RCC 7860 (cell line): ENCODE results near the gene OSGIN1.

Source experiments
- DNase-seq: peaks from one replicate; pipeline ENCODE4 v3.0.0-alpha.2; 2015; ENCODE audit warnings: low spot score
- FAIRE-seq: peaks from 2 replicates; lab custom pipeline; 2012; peaks lifted over from hg19 to GRCh38; lab: Jason Lieb, UNC

Gene OSGIN1

DNA sequence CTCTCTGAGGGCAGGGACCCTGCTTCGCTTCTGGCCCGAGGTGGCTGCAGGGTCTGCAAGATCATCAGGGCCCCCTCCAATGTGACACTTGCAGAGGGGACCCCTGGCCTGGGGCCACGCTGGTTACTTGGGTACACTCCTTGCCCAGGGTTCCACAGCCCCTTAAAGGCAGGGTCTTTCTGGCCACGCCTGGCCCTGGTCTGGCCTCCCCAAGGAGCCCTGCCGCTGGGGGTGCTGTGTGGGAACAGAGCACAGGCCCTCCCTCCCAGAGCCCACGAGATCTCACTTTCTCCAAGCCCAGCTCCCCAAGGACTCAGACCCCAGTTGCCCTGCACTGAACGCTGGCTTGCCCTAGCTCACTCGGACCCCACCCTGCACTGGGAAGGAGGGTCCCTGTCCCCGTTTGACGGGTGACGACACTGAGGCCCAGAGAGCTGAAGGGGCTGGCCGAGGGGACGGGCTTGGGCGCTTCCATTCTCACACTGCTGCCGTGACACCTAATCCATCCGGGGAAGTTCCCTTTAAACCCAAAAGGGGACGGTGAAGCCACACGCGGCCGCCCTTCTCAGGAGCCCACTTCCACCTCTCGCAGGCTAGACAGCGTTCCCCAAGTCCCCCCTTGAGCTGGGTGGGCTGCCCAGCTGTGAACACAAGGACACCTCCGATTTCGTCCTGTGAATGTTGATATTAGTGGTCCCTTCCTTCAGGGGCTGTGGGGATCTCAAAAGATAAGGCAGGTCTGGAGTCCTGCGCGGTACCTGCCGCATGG, 26.9 kb upstream of the OSGIN1 start:
- no peak for DNase-seq
- FAIRE-seq, result no peak

DNA sequence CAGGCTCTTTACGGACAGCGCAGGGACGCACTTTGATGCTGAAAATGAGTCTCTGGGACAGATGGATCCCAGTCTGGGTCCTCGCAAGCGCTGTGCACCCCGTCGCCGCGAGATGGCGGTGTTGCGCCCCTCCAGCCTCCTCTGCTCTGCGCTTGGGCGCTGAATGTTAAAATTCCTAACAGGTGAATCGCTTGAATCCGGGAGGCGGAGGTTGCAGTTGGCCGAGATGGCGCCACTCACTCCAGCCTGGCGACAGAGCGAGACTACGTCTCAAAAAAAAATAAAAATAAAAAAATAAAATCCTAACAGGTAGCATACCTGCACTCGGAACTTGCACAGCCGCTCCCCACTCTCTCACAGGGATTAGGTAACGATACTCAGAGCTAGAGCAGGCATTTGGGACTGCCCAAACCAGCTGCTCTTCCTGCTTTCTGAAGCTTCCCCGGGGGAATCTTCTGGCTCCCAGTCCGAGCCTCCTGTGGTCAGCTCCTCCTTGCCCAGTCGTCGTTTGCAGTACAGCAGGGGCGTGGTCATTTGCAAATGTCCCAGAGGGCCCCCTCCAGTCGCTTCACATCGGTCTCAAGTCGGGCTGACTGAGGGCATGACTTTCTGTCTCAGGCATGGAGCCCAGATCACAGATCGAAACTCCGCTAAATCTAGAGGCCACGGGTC, 26.2 kb upstream of the OSGIN1 start:
- DNase-seq, result peak; percentile 73
- peak; percentile 84 for FAIRE-seq

DNA sequence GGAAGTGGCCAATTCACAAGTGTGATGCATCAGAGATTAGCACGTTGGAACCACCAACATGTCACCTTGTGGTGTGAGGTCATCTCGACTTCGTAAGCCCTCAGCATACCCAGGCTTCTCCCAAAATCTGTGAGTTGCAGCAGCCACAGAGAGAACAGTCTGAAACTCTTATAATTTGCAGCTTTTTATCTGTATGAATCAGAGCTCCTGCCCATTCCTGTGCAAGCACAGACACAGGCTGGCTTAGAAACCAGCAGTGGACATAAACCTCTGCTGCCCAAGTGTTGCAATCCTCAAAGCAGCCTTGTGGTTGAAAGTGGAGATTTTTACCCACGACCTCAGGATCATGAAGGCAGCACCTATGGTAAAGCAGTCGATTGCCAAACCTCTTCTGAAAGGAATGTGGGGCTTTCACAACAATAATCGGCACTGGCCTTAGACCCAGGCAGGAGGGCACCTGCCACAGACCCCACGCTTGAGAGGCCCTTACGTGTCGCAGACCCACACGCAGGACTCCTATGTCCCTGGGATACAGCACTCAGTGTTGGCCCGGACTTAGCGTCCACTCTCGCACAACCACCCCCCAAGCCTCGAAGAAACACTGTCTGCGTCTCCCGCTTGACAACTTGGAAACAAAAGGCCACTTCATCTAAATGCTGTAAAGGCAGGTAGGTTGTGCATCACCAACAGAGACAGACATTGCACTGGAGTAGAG, 24.5 kb upstream of the OSGIN1 start:
- no peak for FAIRE-seq

DNA sequence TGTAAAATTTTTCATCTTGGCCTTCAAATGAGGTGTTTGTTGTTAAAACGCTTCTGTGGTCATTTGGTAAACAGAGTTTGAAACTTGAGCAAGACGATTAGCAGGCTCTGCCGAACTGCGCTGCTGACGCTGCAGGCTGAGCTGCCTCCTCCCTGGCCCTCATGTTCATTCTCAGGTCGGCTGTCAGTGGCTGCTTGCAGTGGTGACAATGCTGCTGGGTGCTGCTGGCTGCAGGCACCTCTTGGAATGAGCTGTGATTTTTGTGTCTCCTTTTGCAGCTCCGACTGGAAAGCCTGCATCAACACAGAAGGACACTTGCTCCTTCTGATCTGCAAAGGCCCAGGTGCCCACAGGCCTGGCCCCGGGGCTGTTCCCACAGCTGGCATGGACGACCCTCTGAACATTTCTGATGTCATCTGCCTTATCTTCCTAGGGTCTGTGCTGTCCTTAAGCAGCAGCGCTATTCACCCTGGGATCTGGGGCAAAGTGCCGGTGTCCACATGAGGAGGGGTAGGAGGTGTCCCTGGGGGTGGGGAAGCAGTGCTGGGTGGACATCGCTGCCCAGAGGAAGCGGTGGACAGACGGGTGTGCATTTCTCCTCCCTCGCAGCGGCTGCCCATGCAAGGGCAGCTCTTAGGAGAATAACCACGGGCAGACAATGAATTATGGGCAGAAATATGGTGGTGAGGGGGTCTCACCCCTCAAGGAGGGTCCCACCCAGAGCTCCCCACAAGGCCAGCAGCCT, 23.1 kb upstream of the OSGIN1 start:
- no peak for DNase-seq
- no peak for FAIRE-seq

More for the DNA sequence above, 24.5 kb upstream of the OSGIN1 start:
- peak; percentile 22 for DNase-seq

DNA sequence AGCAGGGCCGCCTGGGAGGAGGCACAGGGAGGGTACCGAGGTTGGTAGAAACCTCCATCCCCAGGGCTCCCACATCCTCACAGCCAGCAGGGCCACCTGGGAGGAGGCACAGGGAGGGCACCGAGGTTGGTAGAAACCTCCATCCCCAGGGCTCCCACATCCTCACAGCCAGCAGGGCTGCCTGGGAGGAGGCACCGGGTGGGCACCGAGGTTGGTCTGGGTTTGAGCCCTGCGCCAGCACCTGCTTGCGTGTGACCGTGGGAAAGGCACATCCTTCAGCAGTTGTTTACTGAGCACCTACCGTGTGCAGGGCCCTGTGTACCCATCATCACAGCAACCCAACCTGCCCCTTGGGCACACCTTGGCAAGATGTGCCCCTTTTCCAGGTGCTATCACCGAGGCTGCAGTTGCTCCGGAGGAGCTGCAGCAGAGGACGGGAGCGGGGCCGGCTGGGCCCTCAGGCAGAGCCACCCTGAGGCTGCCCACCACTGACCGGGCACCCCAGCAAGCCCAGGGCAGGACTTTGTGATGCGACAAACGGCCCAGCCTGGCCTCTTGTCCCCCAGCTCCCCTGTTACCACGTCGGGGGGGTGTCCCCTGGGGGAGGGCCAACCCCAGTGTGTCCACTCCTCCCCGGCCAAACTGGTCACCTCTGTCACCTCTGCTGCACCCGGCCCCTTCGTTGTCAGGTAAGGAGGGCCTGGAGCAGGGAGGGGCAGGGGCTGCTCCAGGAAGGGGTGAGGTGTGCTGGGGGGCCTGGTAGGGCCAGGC, 22.1 kb upstream of the OSGIN1 start:
- DNase-seq (no peak), FAIRE-seq (no peak)

DNA sequence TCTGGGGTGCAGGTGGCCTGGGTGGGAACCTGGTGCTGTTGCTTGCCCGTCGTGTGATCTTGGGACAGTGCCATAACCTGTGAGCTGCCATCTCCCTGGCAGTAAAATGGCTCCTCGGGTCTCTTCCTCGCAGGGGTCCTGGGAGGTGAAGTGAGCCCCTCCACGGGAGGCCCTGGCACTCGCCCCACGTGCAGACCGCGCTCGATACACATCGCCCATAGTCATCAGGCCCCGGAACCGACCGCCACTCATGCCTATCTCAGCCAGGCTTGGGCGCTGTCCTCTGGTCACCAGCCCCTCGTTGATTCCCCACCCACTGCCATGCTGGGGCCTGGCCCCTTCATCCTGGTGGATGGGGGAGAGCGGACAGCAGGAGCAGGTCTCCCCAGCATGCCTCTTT, 21.5 kb upstream of the OSGIN1 start:
- DNase-seq, result no peak
- no peak for FAIRE-seq

DNA sequence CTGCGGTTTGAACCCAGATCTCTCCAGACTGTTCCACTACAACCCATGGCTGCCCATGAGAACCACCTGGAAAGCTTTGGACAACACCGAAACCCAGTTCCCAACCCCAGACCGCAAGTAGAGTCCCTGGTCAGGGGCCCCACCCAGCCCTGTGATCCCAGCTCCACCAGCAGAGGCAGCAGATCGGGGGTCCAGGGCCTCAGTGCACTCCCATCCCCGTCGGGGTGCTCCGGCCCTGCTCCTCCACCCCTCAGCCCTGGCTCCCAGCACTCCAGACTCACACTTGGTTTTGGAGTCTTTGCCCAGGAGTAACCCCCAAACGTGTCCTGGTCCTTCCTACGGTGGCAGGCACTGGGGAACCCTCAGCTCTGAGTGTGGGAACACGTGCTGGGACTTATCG, 20.7 kb upstream of the OSGIN1 start:
- no peak for DNase-seq

DNA sequence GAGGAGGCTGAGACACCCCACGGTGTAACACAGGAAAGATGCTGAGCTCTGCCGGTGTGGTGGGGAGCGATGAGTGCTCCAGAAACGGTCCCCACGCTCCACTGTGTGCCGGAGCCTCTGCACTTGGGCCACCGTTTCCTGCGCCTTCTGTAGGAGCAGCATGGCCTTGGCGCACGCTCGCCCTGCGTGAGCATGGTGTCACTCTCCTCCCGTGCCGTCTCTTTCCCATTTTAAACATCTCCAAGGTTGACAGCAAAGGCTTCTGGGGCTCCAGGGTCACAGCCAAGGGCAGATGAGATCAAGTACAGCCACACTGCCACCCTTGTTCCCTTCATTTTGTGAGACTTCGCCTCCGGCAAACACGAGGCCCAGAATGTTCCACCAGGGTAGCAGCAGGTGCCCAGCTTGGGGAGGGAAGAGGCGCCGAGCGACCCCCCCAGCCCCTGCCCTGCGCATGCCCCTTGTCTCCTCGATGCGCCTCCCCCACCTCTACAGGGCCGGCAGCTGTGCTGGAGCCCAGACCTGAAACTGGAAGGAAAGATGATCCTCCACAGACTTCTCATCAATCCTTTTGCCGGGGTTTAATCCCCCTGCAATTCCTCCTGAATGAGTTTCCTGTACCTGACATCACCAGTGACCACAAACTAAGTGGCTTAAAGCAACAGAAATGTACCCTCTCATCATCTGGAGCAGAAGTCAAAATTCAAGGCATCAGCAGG, 19.9 kb upstream of the OSGIN1 start:
- DNase-seq, result no peak
- no peak for FAIRE-seq

More for the DNA sequence above, 20.7 kb upstream of the OSGIN1 start:
- FAIRE-seq, result no peak

DNA sequence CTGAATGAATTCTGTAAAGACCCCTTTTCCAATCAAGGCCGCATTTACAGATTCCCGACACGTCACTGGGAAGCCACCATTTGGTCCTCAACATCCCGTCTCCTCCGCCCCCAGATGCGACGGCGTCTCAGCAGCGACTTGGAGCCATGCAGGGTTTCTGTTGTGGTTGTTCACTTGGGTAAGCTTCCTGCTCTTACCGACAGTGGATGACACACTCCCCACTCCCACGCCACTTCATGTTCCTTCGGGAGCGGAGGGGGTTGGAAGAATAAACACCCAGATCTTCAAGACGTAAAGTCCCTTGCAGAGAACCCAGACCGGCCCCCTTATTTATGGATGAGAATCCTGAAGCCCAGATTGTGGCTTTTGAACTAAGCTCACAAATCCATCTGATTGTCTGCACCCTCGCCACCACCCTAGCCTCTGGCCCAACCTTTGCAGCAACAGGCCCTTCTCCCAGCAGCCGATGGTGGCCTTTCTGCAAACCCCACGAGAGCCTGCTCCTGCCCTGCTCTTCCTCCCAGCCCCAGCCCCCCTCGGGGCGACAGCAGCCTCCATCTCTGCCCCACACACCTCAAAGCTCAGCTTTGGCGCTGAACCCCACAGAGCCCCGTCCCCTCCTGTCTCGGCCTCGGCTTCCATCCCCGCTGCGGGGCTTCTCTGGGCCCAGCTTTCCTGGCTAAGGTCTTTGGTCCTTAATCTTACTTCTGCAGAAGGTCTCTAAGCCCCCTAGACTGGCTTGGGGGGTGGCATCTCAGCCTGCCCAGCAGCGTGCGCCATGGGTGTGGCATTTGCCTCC, 19.0 kb upstream of the OSGIN1 start:
- DNase-seq, result no peak
- no peak for FAIRE-seq

DNA sequence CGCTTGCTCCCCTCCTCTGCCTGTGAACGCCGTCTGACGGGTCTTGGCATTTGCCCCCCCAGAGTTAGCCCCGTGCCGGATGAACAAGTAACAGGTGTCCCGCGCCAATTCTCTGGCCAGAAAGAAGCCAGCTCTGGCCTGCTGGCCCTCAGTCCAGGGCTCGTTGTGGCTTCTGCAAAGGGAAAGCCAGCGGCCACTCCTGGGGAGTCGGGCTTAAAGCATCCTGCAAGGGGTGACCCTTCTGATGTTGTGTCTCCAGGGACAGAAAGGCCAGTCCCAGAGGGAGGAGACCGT, 18.4 kb upstream of the OSGIN1 start:
- DNase-seq, result no peak
- FAIRE-seq, result no peak

DNA sequence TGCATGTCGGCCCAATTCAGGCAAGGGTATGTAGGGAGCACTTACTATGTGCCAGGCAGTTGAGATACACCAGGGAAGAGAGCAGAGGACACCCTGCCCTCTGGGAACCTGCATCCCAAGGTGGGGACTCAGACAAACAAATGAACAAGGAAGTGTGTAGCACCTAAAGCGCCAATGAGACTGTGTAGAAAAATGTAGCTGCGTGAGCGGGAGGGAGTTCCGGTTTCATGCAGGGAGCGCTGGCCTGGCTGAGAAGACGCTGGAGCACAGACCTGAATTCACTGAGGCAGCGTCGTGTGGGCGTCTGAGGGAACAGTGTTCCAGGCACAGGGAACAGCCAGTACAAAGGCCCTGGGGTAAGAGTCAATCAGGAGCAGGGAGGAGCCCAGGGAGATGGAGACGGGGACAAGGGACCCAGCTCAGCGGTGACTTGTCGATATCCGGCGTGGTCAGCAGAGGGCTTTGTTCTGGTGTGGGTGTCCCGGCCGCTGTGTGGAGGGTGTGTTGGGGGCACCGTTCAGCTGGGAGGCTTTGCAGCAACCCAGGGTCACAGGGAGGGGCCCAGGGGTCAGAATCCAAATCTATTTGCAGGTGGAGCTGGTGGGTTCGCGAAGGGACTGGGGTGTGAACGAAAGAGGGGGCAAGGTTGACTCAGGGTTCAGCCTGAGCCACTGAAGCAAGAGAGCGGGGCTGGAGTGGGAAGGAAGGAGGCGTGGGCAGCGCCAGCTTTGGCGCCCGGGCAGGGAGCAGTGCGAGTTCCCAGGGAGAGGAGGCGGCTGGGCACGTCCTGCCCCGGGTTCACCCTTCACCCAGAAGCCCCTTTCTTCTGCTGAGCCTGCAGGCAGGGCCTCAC, 17.8 kb upstream of the OSGIN1 start:
- DNase-seq, result no peak
- FAIRE-seq, result no peak

DNA sequence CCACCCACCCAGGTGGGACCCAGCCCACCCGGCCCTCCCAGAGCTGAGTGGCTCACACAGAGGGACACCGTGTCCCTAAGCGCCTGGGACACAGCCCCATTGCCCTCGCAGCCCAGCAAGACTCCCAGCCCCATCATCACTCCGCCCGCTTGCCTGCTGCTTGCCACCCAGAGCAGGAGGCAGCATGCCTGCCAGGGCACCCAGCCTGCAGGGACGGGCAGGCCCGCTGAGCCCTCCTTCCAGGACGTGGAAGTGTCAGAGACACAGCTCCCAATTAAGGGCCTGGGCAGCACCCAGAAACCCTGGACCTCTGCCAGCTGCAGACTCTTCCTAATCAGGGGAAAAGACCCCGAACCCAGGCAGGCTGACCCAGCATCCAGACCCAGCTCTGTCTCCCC, 17.2 kb upstream of the OSGIN1 start:
- FAIRE-seq, result no peak
- no peak for DNase-seq

DNA sequence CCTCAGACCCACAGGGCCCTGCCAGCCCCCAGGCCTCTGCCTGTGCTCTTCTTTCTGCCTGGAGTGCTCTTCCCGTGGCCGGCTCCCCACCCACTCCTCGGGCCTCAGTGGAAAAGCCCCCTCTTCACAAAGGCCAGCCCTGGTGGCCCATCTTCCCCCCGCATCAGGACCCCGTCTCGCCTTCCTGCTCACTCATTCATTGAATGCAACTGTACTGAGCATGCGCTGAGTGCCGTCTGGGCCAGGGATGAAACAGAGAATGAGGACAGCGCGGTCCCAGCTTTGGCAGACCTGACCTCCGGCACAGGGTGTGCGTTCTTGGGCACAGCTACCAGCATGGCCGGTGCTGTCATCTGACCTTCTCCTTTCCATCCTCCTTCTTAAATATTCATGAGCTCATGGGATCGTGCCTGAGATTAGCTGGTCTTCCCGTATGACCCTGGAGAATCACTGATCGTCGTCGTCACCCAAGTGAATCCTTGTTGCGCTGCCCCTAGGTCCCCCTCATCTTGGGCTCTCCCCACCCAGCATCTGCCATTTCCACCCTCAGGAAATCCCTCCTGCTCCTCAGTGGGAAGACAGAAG, 16.4 kb upstream of the OSGIN1 start:
- FAIRE-seq (no peak), DNase-seq (no peak)

DNA sequence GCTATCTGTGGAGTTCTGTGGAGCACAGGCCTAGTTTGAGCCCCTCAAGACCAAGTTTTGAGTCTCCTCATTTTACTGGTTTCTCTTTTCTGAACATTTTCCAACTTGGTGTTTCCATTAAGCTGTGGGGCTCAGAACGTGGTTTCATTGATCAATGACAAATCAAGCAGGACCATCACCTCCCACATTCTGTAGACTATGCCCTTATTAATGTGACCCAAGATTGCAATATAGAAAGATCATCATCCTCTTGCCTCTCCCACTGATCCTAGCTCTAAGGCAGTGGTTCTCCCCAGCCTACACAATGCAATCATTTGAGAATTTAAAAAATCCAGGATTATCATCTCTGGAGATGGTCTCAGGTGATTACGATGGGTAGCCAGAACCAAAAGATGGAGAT, 15.8 kb upstream of the OSGIN1 start:
- FAIRE-seq (no peak), DNase-seq (no peak)

DNA sequence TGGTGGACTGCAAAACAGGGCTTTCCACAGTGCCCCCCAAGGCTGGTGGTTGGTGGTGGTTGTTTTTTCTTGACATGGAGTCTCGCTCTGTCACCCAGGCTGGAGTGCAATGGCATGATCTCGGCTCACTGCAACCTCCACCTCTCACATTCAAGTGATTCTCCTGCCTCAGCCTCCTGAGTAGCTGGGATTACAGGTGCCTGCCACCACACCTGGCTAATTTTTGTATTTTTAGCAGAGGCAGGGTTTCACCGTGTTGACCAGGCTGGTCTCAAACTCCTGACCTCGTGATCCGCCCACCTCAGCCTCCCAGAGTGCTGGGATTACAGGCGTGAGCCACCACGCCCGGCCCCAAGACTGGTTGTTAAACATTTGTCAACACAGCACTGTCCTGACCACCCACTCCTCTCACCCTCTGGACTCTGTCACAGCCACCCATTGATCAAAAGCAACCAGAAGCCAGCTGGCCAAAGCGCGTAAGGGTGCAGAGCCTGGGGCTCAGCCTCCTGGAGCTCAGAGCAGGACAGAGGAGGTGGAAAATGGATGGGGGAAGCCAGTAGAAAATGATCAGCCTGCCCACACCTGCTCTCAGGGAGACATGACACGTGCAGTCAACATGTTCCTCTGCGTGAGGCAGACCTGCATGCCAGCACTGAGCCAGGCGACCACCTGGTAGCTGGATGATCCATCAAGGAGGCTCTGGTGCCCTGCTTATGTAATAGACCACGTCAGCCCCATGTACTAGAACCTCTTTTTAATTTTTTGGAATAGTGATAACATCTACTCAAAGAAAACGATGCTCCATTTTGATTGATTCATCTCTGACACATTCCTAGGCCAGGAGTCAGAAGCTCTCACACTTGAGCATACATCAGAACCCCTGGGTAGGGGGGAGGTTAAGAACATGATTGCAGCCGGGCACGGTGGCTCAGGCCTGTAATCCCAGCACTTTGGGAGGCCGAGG, 14.8 kb upstream of the OSGIN1 start:
- FAIRE-seq (no peak), DNase-seq (no peak)

DNA sequence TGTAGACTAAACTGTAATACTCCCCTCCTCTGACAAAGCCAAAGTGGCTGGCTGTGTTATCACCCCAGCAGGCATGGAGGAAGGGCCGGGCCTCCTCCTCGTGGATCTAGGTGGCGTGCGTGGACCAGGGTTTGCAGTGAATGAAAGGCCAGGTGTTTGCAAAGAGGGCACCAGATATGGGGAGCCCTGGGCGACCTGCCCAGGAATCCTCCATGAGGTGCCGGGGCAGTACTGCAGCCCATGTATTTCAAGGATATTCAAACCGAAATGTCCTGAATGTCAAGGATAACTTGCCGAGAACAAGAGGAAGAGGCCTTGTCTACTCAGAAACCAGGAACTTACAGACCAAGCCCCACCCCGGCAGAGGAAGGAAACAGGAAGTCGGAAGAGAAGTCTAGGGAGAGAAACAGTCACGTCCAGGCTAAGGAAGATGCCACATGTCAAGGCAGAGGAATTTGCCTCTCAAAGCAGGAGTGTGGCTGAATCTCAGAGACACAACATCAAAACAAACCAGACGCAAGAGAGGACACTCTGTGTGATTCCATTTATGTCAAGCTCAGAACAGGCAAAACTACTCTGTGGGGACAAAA, 13.7 kb upstream of the OSGIN1 start:
- DNase-seq, result no peak
- FAIRE-seq, result no peak
